H9 (cell line): ENCODE measurements around the gene LECT2. TPM values are rescaled to one million over a fixed set of nuclear protein-coding genes. Genes with fewer than 3 reads are reported as not detected.

Source experiments
- DNase-seq: peaks from one replicate; pipeline ENCODE4 v3.0.0-alpha.2; 2017
- H2AFZ ChIP-seq: one replicate; pipeline ENCODE4 v1.6.1; 2013; ENCODE audit warnings: mild to moderate bottlenecking, low read length, control low read depth, moderate library complexity
- H2AK5ac ChIP-seq: 2 replicates; pipeline ENCODE4 v1.6.1; 2013; ENCODE audit warnings: low read length, control low read depth, mixed read lengths; ENCODE audit not compliant: insufficient read length
- H2BK120ac ChIP-seq: one replicate; pipeline ENCODE4 v1.6.1; 2013; ENCODE audit warnings: low read depth, mild to moderate bottlenecking, low read length, control low read depth, inconsistent platforms; ENCODE audit not compliant: poor library complexity, severe bottlenecking
- H2BK12ac ChIP-seq: 2 replicates; pipeline ENCODE4 v1.6.1; 2013; ENCODE audit warnings: low read length, control low read depth, mixed read lengths, low read depth; ENCODE audit not compliant: insufficient read length
- H2BK15ac ChIP-seq: 2 replicates; pipeline ENCODE4 v1.6.1; 2013; ENCODE audit warnings: low read depth, low read length, control low read depth
- H2BK20ac ChIP-seq: one replicate; pipeline ENCODE4 v1.6.1; 2013; ENCODE audit warnings: low read depth, mild to moderate bottlenecking, low read length, control low read depth, inconsistent platforms; ENCODE audit not compliant: poor library complexity, severe bottlenecking
- H2BK5ac ChIP-seq: 2 replicates; pipeline ENCODE4 v1.6.1; 2013; ENCODE audit warnings: low read length, control low read depth, mixed read lengths; ENCODE audit not compliant: insufficient read length
- H3K14ac ChIP-seq: 2 replicates; pipeline ENCODE4 v1.6.1; 2013; ENCODE audit warnings: low read length, control low read depth; ENCODE audit not compliant: insufficient read depth
- H3K18ac ChIP-seq: 2 replicates; pipeline ENCODE4 v1.6.1; 2013; ENCODE audit warnings: low read depth, mild to moderate bottlenecking, mixed read lengths, low read length, control low read depth; ENCODE audit not compliant: insufficient read length
- H3K23ac ChIP-seq: 2 replicates; pipeline ENCODE4 v1.6.1; 2013; ENCODE audit warnings: low read length, control low read depth, mixed read lengths, low read depth; ENCODE audit not compliant: insufficient read length
- H3K23me2 ChIP-seq: 2 replicates; pipeline ENCODE4 v1.6.1; 2013; ENCODE audit warnings: low read depth, mild to moderate bottlenecking, mixed read lengths, low read length, control low read depth; ENCODE audit not compliant: insufficient read length, poor library complexity, severe bottlenecking
- H3K27ac ChIP-seq: 2 replicates; pipeline ENCODE4 v1.5.1; 2013; ENCODE audit warnings: low read length, control low read depth, mixed read lengths, low read depth; ENCODE audit not compliant: insufficient read length
- H3K27me3 ChIP-seq: 2 replicates; pipeline ENCODE4 v1.6.1; 2013; ENCODE audit warnings: low read length, control low read depth, inconsistent platforms; ENCODE audit not compliant: insufficient read depth
- H3K4ac ChIP-seq: 2 replicates; pipeline ENCODE4 v1.6.1; 2013; ENCODE audit warnings: low read depth, mild to moderate bottlenecking, control low read depth, inconsistent platforms, low read length, moderate library complexity
- H3K4me1 ChIP-seq: 2 replicates; pipeline ENCODE4 v1.6.1; 2013; ENCODE audit warnings: low read length, control low read depth, inconsistent platforms; ENCODE audit not compliant: insufficient read depth
- H3K4me2 ChIP-seq: 2 replicates; pipeline ENCODE4 v1.6.1; 2013; ENCODE audit warnings: low read length, control low read depth, mixed read lengths; ENCODE audit not compliant: insufficient read length, insufficient read depth
- H3K56ac ChIP-seq: 2 replicates; pipeline ENCODE4 v1.6.1; 2013; ENCODE audit warnings: low read depth, mild to moderate bottlenecking, mixed read lengths, low read length, control low read depth; ENCODE audit not compliant: insufficient read length
- H3K79me1 ChIP-seq: 2 replicates; pipeline ENCODE4 v1.6.1; 2013; ENCODE audit warnings: low read depth, mild to moderate bottlenecking, moderate library complexity, low read length, control low read depth, inconsistent platforms; ENCODE audit not compliant: insufficient read depth, poor library complexity, severe bottlenecking
- H3K79me2 ChIP-seq: 2 replicates; pipeline ENCODE4 v1.6.1; 2013; ENCODE audit warnings: low read length, control low read depth, inconsistent platforms; ENCODE audit not compliant: insufficient read depth
- H3K9ac ChIP-seq: 2 replicates; pipeline ENCODE4 v1.6.1; 2013; ENCODE audit warnings: low read length, control low read depth, mixed read lengths; ENCODE audit not compliant: insufficient read length; ENCODE audit errors: extremely low read depth
- H3K9me3 ChIP-seq: one replicate; pipeline ENCODE4 v1.6.1; 2013; ENCODE audit warnings: low read depth, low read length, inconsistent platforms; ENCODE audit not compliant: control insufficient read depth
- H3T11ph ChIP-seq: one replicate; pipeline ENCODE4 v1.6.1; 2013; ENCODE audit warnings: mild to moderate bottlenecking, low read length, control low read depth, inconsistent platforms
- H4K20me1 ChIP-seq: one replicate; pipeline ENCODE4 v1.6.1; 2013; ENCODE audit not compliant: control insufficient read depth, insufficient read length, insufficient read depth
- H4K5ac ChIP-seq: 2 replicates; pipeline ENCODE4 v1.6.1; 2013; ENCODE audit warnings: low read depth, mild to moderate bottlenecking, mixed read lengths, low read length, control low read depth; ENCODE audit not compliant: insufficient read length
- H4K8ac ChIP-seq: replicated peaks from 2 replicates; pipeline ENCODE4 v1.6.1; 2013; ENCODE audit warnings: low read length, control low read depth, mixed read lengths, low read depth; ENCODE audit not compliant: insufficient read length
- H4K91ac ChIP-seq: 2 replicates; pipeline ENCODE4 v1.6.1; 2013; ENCODE audit warnings: low read depth, mild to moderate bottlenecking, moderate library complexity, mixed read lengths, low read length, control low read depth; ENCODE audit not compliant: insufficient read length
- H3K27ac Mint-ChIP-seq, 3 experiments: 2 replicates in 2 of 3; 3 replicates in 1 of 3; pipeline ENCODE4 v1.8.0; 2020 to 2021; ENCODE audit warnings: mixed read lengths in 3 of 3, mild to moderate bottlenecking in 1 of 3, moderate library complexity in 1 of 3
- H3K27me3 Mint-ChIP-seq: 2 replicates; pipeline ENCODE4 v1.8.0; 2021; ENCODE audit warnings: low read depth, mild to moderate bottlenecking, moderate library complexity, mixed read lengths
- H3K36me3 Mint-ChIP-seq, 3 experiments: 2 replicates in 2 of 3; 3 replicates in 1 of 3; pipeline ENCODE4 v1.8.0; 2020 to 2021; ENCODE audit warnings: low read depth in 3 of 3, mixed read lengths in 3 of 3; ENCODE audit not compliant: insufficient read depth in 1 of 3
- H3K4me1 Mint-ChIP-seq, 2 experiments: 2 replicates each; pipeline ENCODE4 v1.8.0; 2020; ENCODE audit warnings: mixed read lengths in 2 of 2
- H3K4me3 Mint-ChIP-seq, 2 experiments: 2 replicates in 1 of 2; 3 replicates in 1 of 2; pipeline ENCODE4 v1.8.0; 2020 to 2021; ENCODE audit warnings: mild to moderate bottlenecking in 2 of 2, mixed read lengths in 2 of 2, moderate library complexity in 1 of 2
- H3K9me3 Mint-ChIP-seq, 2 experiments: 2 replicates in 1 of 2; 3 replicates in 1 of 2; pipeline ENCODE4 v1.8.0; 2020; ENCODE audit warnings: mild to moderate bottlenecking in 2 of 2, mixed read lengths in 2 of 2, moderate library complexity in 1 of 2
- CTCF ChIP-seq: fragments of 200-600 bp; sonication (generic); conservative IDR thresholded peaks from 3 replicates; pipeline ENCODE4 v1.8.0; 2021; ENCODE audit warnings: antibody characterized with exemption, mild to moderate bottlenecking
- WGBS: extraction: QIAGEN DNeasy Blood & Tissue Kit; methylation state at CpG from one replicate; pipeline ENCODE4 v1.1.7; 2013; ENCODE audit warnings: missing lambda C conversion rate, low lambda C conversion rate, mixed read lengths; ENCODE audit not compliant: insufficient read length; ENCODE audit errors: extremely low coverage; 5-methylcytosine and 5-hydroxymethylcytosine counted together
- total RNA-seq: library from RNA; stranded (reverse); gene quantifications from 2 replicates; pipeline ENCODE4 v1.2.1, GENCODE V29; 2021

Gene LECT2
- total RNA-seq, 1 experiment from 2014 or later: not detected

GRCh38 chr5:135900276-135900675, 54.5 kb downstream of the LECT2 start:
- WGBS: no CpG with 5 or more reads among the region's 3 CpGs
- H2BK120ac ChIP-seq: no peak overlapping the region
- no peaks in the 10 kb centered on the region for H3K4me1 Mint-ChIP-seq

More at GRCh38 chr5:135900276-135900675, 54.5 kb downstream of the LECT2 start:
- no peaks in the 10 kb centered on the region for H3K36me3 Mint-ChIP-seq
- H4K91ac ChIP-seq: no peak overlapping the region
- no peak overlapping the region for H4K8ac ChIP-seq
- H3K4me3 Mint-ChIP-seq: no peak overlapping the region
- H2BK5ac ChIP-seq: no peak overlapping the region
- no peak overlapping the region for H3K4ac ChIP-seq
- no peak for TF ChIP-seq CTCF
- H4K5ac ChIP-seq: no peak overlapping the region
- no peak overlapping the region for H2AFZ ChIP-seq
- H3K9me3 Mint-ChIP-seq: no peaks in the 10 kb centered on the region
- no peak overlapping the region for H3K18ac ChIP-seq
- no peak overlapping the region for H2AK5ac ChIP-seq
- H3K4me1 ChIP-seq: no peaks in the 10 kb centered on the region
- no peak overlapping the region for H3K4me2 ChIP-seq
- H3K9ac ChIP-seq: no peak overlapping the region
- H3K79me1 ChIP-seq: no peaks in the 10 kb centered on the region
- no peak overlapping the region for H3K23ac ChIP-seq
- no peaks in the 10 kb centered on the region for H3K27me3 ChIP-seq
- no peak overlapping the region for H3K27ac Mint-ChIP-seq
- H3T11ph ChIP-seq: no peak overlapping the region
- no peaks in the 10 kb centered on the region for H3K23me2 ChIP-seq
- no peaks in the 10 kb centered on the region for H4K20me1 ChIP-seq
- H2BK15ac ChIP-seq: no peak overlapping the region
- H3K9me3 ChIP-seq: no peaks in the 10 kb centered on the region
- H2BK12ac ChIP-seq: no peak overlapping the region
- DNase-seq: no peak
- H3K27ac ChIP-seq: no peak overlapping the region
- no peak overlapping the region for H3K14ac ChIP-seq
- no peak overlapping the region for H2BK20ac ChIP-seq
- H3K56ac ChIP-seq: no peak overlapping the region
- H3K79me2 ChIP-seq: no peaks in the 10 kb centered on the region
- peaks cover 41% of the 10 kb centered on the region for H3K27me3 Mint-ChIP-seq
